NCI-H526 (cell line): ENCODE measurements around the gene ZNF70.
"Not testable (repeated sequence)": the region's sequence is repeated elsewhere in the genome, so short reads cannot be mapped to it uniquely, and the experiment has no call there.

Experiments
- DNase-seq, 2 experiments: peaks; one replicate each; lab custom pipeline; 2025; lab: John Stamatoyannopoulos, UW

The ZNF70 gene

DNA sequence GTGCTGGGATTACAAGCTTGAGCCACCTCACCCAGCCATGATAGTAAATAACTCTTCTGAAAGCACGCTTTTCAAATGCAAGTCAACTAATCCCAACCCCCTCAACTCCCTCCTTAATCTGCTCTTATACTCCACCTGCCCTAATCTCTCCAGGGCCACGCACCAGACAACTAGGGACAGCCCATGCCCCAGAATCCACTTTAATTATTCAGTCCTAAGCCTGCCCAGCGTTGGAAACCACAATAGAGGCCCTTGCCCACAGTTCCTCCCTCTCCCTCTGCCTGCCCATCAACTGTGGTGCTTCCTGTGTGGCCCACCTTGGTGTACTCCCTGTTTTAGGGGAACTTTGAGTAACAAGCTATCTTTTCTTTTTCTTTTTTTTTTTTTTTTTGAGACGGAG, 6.0 kb upstream of the ZNF70 start:
- no peak for DNase-seq

DNA sequence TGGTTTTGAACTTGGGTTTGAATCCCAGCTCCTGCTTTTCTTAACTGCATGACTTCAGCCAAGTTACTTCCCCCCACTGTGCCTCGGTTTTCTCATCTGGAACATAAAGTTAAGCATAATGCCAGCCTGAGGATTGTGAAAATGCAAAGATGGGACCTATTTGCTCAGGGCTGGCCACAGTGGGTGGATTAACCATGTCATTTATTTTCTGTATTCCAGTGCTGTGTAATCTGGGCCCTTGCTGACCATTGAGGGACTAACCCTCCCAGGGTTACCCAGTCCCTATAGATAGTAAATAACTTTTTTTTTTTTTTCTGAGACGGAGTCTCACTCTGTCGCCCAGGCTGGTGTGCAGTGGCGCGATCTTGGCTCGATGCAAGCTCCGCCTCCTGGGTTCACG, 4.8 kb upstream of the ZNF70 start:
- no peak for DNase-seq

DNA sequence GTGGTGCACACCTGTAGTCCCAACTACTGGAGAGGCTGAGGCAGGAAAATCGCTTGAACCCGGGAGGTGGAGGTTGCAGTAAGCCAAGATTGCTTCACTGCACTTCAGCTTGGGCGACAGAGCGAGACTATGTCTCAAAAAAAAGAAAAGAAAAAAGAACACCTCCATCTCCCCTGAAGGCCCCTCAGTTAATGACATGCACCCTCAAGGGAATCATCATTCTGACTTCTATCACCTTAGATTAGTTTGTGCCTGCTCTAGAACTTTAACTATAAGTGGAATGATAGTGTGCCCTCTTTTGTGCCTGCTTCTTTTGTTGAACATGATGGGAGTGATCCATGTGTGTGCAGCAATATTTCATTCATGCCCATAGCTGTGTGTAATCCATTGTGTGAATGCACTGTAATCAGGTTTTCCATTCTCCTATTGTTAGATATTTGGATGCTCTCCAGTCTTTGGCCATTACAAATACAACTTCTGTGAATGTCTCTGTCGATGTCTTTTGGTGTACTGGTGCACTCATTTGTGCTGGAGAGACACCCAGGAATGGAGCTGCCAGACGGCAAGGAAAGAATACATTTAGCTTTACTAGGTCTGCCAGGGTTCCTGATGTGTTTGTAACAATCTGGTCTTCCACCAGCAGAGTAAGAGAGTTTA, 4.2 kb upstream of the ZNF70 start:
- no peak for DNase-seq

DNA sequence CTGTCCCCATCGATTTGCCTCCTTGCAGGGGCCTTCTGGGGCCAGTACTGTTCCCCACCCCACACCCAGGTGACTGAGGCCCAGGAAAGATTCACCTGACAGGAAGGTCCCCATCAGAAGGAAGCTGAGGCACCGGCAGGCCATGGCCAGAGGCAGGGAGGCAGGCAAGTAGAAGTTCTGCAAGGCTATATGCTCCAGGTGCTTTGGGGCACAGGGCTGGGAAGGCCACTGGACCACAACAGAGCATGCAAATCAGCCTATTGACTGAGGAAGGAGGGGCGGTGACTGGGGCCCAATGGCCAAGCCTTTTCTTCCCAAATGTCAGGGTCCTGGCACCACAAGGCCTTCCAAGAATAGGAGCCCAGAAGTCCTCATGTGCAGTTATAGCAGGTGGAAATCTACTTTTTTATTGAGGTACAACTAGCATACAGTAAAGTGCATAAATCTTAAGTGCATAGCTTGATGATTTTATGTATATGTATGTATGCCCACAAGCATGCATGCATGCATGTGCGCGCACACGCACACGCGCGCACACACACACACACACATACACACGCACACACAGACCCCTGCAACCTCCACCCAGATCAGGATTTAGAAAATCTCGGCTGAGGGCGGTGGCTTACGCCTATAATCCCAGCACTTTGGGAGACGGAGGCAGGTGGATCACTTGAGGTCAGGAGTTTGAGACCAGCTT, 3.5 kb upstream of the ZNF70 start, which contains the start of gene VPREB3:
VPREB3 (minus strand) TSS at position 206 of the 700 bp plus-strand sequence; CDS start at position 144, 62 bp downstream.
- DNase-seq, result peak in 1 of 2 experiments; percentile 49

DNA sequence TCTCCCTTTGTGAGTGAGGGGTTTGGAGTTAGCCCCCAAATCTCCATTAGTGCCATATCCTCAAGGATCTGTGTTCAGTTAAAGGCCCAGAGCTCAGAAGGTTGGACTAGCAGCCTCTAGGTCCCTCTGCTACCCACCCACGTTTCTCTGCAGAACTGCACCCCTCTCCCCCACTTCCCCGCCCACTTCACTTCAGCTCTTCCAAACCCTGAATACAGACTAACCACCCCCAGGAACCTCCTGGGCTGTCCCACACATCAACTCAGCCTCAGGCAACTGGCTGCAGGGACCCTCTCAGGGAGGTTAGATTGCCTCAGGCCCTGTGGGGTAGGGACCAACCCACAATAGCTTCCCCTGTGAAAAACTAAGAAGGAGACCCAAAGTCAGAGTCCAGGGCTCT, 2.5 kb upstream of the ZNF70 start:
- DNase-seq, result no peak

GRCh38 chr22:23752750-23753149, 1.8 kb upstream of the ZNF70 start:
- no peak for DNase-seq

DNA sequence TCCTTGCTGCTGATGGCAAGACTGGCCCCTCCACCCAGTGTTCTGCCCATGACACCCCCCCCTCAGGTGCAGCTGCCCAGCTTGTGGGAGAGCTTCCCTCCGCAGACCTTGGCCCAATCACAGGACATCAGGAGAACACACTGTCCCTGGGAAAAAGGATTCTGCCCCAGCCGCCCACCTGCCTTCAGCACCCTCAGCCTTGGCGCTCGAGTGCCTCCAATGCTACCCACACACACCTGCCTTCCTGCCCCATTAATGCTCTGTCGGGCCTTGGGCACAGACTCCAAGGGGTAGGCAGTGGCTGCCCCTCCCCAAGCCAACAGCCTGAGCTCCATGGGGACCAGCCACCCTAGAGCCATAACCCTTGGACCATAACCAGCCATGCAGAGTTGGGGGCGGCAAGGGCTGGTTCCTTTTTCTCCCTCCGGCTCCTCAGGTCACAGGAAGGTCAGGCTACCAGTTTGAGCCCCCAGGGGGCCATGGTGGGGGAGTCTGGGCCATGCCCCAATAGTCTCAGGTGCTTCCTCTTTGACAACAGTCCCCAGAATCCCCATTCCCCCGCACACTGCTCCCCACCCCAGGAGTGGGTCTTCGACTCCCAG, 1.3 kb upstream of the ZNF70 start:
- DNase-seq, result no peak

GRCh38 chr22:23751441-23751996, 607 bp upstream of the ZNF70 start:
- DNase-seq, result peak in 1 of 2 experiments; percentile 33

DNA sequence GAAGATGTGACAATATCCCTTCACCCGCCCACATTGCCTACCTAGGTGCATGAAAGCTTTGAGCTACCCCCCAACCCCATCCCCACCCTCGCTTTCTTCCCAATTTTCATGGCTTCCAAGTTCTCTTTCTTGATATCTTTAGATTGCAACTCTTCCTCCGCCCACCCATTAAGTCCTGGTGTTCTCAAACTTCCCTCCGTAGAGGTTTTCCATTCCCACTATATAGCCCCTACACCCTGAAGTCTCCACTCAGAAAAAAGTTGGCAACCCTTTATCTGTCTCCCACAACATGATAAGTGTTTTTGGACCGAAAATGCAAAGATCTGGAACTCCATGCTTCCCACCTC, 572 bp downstream of the ZNF70 start:
- DNase-seq, result no peak

GRCh38 chr22:23749841-23750301, 1.0 kb downstream of the ZNF70 start:
- no peak for DNase-seq

DNA sequence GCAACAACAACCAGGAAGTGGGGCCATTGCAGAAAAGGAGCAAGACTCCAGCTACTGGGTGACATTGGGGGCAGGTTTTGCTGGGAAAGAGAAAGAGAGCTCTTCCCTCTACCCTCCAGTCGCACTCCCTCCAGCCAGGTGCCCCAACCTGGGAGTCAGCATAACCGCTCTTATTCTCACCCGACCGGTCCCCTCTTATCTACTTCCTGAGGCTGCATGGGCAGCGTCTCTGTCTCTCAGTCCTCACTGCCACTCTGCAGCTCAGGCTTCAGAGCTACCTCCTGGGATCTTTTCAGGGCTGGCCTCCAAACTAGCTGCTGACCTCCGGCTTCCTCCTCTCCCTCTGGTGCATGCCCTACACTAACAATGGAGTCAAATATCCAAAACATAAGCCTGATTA, 5.1 kb downstream of the ZNF70 start:
- DNase-seq, result no peak

DNA sequence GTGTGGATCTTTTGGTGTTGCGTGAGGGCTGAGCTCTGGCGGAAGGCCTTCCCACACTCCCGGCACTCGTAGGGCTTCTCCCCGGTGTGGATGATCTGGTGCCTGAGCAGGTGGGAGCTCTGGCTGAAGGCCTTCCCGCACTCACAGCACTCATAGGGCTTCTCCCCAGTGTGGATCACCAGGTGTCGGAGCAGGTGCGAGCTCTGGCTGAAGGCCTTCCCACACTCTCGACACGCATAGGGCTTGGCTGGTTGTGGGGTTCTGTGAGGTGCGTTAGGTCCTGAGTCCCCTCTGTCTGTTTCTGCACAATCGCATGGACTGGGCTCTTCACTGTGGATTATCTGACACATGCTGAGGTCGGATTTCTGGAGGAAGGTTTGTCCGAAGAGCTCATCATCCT, 6.4 kb downstream of the ZNF70 start:
- DNase-seq, result no peak

DNA sequence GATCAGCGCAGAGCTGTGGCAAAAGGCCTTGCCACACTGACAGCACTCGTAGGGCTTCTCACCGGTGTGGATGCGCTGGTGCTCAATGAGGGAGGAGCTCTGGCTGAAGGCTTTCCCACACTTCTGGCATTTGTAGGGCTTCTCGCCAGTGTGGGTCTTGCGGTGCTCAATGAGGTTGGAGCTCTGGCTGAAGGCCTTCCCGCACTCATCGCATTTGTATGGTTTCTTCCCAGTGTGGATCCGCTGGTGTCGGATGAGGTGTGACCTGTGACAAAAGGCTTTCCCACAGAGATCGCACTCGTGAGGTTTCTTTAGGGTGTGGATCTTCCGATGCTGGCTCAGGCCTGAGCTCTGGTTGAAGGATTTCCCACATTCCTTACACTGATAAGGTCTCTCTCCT, 6.9 kb downstream of the ZNF70 start:
- DNase-seq, result no peak

DNA sequence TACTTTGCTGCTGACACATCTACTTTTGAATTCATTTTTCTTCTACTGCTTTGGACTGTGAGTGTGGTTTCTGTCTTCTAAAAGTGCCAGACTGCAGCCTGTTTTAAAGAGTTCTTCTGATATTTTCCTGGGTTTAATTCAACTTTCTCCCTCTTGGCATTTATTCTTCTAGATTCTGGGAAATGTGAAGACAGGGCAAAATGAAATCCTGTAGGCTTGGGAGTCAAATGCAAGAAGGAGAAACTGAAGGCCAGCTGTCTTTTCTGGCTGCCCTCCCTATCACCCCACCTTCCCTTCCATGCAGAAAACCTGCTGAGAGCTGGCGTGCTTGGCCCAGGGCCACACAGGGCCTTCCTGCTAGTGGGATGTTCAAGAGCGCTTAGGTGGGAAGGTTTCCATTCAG, 7.6 kb downstream of the ZNF70 start:
- DNase-seq, result no peak

DNA sequence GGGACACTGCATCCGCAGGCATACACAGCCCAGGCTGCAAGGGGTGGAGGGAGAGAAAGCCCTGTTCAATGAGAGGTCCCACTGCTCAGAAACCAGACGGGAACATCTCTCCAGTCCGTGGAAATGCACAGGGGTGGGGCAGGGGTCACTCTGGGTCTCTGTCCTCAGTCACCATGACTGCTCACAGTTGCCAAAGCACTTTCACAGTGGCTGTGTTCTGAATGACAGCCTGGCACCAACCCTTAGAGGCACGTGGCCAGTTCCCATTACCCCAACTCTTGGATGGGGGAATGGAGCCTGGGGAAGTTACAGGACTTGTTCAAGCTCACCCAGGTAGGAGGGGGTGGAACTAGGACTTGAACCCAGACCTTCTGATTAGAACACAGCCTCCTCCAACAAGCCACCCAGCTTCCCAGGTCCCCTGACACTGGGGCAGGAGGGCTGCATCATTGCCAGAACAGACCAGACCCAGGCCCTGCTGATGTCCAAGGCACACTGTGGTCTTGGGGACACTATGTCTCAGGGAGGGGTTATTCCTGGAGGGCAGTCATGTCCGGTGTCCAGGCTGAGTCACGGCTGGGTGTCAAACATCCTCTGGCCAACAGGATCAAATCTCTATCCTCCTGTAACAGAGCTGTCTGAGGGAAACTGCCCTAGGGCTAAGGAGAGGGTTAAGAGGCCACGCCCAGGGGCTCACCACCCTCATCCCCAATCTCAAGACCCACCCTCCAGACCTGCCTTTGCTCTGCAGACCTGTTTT, 8.2 kb downstream of the ZNF70 start:
- DNase-seq, result no peak

DNA sequence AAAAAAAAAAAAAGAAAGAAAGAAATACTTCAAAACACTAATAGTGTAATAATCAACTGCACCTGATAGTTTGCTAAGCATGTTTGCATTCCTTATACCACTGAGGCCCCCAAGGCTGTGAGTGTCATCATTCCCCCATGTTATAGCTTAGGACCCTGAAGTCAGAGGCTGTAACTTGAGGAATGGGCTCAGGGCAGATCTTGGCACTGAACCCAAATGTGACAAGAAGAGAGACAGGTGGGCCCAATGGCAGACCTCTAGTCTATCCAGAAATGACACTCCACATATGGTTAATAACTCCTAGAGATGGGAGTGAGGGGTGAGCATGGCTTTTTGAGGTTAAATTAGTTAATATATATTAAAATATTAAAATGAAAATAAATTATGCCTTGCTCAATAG, 13.2 kb downstream of the ZNF70 start:
- DNase-seq, result no peak

GRCh38 chr22:23728108-23728507, 22.8 kb downstream of the ZNF70 start:
- DNase-seq, result not testable (repeated sequence)

DNA sequence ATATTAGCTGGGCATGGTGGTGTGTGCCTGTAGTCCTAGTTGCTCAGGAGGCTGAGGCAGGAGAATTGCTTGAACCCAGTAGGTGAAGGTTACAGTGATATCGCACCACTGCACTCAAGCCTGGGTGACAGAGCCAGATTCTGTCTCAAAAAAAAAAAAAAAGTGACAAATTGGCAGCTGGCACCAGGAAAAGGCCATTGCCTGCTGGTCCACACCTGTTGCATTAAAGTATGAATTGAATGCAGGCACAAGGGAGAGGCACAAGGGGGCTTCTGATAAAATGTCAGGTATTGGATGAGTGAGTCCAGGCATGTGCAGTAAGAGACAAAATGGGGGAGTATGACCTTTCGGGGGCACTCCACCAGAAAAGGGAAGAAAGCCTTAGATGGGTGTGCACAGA, 28.2 kb downstream of the ZNF70 start:
- no peak for DNase-seq

- no peak for DNase-seq
Observed at GRCh38 chr22:23722160-23722559, 28.8 kb downstream of the ZNF70 start.

GRCh38 chr22:23720855-23721254, 30.1 kb downstream of the ZNF70 start:
- DNase-seq, result no peak

GRCh38 chr22:23718371-23719165, 32.3 kb downstream of the ZNF70 start:
- DNase-seq, result no peak
